HG03135 (cell line): ENCODE measurements around the gene STK16.
"Not testable (repeated sequence)": the region's sequence is repeated elsewhere in the genome, so short reads cannot be mapped to it uniquely, and the experiment has no call there.

ENCODE experiments used
- ATAC-seq: cut with Tn5 transposase; IDR thresholded peaks from one replicate; pipeline ENCODE4 v1.9.1; 2021; ENCODE audit warnings: mild to moderate bottlenecking, moderate library complexity; ENCODE audit not compliant: unreplicated experiment

Gene STK16

GRCh38 chr2:219286436-219287115 is 41.3 kb downstream of the STK16 start:
- ATAC-seq: no peak

DNA sequence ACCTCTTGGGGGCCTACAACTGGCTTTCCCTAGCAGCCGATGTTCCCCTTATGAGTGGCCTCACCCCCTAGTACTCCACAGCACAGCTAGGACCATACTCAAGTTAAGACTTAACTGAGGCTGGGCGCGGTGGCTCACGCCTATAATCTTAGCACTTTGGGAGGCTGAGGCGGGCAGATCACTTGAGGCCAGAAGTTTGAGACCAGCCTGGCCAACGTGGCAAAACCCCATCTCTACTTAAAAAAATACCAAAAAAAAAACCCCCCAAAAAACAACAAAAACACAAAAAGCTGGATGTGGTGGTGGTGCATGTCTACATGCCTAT is 41.8 kb downstream of the STK16 start:
- not testable (repeated sequence) for ATAC-seq

- ATAC-seq: no peak
Observed at GRCh38 chr2:219287580-219288265, 42.4 kb downstream of the STK16 start.

DNA sequence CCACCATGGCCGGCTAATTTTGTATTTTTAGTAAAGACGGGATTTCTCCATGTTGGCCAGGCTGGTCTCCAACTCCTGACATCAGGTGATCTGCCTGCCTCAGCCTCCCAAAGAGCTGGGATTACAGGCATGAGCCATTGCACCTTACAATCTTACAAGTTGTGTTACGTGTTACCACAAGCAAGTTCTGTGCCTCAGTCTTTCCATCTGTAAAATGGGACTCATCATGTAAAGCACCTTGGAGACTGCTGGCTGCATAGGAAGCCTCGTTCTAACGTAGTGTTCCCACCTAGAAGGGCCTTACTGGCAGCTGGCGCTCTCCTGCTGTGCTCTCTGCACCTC is 43.9 kb downstream of the STK16 start:
- no peak for ATAC-seq

DNA sequence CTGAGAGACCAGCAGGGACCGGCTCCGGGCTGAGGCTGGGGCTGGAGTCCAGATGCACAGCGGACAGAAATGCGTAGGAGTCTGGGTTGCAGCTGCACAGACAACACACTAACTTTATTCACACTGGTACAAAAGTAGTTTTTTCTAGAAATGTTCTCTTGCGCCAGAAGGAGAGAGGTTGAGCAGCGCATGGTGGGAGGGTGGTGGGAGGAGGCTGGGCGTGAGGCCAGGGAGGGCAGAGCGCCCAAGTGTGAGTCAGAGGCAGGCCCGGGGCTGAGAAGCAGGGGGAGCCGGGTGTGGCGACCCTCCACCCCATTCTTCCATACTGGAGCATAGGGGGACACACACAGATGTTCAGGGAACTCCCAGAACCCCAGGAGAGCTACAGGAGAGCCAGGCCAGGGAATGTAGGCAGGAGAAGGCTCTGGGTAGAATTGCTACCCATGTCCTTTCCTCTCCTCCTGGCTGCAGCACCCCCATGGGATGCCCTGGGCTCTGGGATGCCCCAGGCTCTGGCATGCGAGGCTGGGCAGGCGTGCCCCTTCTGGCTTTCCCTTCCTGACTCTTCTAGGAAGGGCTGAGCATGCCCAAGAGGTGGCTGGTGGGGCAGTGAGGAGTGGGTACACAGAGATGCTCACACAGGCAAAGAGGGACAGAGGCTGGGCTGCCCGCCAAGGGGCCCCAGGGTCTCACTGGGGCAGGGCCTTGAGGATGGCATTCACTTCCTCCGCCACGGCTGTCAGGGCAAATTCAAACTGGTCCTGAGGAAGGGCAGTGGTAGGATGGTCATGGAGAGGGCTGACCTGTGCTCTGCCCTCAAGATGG is 44.5 kb downstream of the STK16 start:
- no peak for ATAC-seq

DNA sequence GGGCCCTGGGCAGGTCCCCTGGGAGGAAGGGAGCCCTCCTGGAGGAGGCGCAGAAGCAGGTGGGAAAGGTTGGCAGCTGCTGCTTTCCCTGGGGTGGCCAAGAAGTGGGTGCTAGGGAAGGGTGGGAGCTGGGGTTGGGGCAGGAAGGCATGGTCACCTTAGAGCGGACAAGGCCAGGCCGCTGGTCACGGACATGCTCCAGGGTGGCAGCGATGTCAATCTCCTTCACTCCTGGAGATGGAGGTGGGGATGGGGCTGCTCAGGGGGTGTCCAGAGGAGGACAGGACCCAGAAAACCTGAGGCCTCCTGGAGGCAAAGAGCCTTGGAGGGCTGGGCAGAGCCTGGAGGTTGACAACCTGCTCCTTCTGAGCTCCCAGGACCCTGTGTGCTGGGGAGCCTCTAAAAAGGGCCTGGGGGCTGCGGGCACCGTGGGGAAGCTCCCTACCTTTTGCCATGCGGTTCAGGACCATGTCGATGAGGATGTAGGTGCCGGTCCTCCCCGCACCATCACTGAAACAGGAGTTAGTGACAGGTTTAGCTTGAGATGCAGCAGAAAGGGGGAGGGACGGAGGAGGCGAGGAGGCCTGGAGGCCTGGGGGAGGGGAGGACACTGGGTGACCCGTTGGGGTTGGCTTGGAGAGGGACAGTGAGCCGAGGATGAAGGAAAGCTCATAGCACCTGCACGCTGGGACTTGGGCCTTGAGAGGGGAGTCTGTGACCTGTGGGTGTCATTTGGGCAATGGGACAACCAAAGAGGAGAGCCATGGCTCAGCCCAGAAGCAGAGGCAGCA is 45.3 kb downstream of the STK16 start:
- ATAC-seq: no peak

- no peak for ATAC-seq
Observed at GRCh38 chr2:219291394-219291793, 46.1 kb downstream of the STK16 start.

DNA sequence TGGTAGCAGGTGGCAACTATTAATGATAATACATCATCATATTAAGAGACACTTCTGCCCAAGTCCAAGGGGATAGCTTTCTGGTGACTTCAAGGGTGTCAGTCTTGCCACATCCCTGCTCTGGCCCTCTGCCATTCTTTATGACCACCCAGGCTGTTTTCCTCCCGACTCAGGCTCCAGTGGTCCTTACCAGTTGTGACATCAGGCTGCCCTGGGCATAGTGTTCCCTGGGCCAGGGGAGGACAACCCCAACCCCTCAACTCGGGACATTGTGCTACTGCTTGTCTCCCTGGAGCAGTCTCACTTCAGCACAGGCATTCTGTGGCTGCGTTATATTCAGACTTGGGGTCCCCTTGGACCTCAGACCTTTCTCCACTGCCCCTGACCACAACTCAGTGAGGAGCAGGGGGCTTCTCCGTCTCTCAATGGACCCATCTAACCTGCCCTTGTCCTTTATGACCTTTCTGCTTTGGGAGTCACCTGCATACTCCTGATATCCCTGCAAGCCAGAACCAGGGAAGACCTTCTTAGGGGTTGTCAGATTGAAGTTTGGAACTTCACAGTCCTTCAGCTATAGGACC is 46.7 kb downstream of the STK16 start:
- no peak for ATAC-seq

DNA sequence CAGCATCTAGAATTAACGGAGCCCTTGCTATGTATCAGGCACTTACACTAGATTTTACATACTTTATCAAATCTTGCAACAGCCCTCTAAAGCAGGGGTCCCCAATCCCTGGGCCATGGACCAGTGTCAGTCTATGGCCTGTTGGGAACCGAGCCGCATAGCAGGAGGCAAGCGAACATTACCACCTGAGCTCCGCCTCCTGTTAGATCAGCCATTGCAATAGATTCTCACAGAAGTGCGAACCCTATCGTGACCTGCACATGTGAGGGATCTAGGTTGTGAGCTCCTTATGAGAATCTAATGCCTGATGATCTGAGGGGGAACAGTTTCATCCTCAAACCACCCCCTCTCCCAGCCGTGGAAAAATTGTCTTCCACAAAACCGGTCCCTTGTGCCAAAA is 47.3 kb downstream of the STK16 start:
- ATAC-seq: no peak

DNA sequence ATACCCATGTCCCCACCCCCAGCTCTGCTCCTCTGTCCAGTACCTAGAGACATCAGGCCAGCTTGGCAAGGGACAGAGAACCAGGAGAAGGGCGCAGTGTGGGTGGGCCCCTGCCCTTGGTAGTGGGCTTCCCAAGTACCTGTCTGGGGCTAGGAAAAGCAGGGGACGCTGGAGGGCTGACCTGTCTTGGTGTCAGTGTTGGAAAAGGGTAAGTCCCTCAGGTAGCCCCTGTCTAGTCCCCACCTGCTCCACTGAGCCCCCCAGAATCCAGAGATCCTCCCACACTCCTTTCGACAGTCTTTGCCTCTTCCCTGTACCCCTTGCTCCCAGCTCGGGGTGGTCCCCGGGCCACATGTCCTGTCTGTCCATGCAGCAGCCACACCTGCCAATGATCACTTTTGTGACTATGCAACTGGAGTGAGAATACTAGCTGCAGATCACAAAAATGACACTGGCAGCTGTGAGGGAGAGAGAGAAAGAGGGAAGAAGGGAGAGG is 48.5 kb downstream of the STK16 start:
- ATAC-seq: no peak

DNA sequence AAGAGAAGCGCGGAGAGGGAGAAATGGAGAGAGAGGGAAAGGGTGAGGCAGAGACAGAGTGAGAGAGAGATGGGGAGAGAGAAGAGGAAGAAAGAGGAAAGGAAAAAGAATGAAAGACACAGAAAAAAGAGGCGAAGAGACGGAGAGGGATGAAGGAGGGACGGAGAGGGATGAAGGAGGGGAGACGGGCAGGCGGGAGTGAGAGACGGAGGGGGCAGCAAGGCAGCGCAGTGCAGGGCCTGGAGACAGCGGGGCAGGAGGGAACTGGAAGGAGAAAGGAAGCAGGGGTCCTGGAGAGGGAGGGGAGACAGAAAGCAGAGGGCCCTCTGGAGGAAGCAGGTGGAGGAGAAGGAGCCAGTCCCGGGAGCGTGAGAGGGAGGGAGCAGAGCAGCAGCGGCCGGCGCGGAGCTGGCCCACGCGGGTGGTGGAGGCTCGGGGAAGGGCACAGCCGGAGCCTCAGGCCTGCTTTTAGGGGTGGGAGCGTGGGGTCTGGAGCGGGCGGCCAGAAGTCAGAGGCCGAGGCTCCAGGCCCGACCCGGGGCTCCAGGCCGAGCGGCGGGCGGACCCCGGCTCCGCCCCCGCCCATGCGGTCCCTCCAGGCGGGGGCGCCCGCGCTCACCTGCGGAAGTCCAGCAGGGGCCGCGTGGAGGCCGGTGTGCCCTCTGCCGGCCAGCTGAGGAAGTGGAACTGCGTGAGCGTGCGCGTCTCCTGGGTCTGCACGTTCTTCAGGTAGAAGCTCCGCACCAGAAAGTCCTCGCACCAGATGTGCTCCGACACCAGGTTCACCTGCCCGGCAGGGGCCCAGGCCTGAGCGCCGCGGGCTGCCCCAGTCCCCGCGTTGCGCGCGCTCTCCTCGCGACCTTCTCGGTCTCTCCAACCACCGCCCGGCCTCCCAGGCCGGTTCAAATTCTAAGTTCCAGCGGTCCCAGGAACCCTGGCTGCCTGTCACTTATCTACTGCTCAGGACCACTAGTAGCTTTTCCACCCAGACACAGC is 49.4 kb downstream of the STK16 start:
- peak; percentile 88 for ATAC-seq

GRCh38 chr2:219296142-219296541 is 50.9 kb downstream of the STK16 start:
- no peak for ATAC-seq

DNA sequence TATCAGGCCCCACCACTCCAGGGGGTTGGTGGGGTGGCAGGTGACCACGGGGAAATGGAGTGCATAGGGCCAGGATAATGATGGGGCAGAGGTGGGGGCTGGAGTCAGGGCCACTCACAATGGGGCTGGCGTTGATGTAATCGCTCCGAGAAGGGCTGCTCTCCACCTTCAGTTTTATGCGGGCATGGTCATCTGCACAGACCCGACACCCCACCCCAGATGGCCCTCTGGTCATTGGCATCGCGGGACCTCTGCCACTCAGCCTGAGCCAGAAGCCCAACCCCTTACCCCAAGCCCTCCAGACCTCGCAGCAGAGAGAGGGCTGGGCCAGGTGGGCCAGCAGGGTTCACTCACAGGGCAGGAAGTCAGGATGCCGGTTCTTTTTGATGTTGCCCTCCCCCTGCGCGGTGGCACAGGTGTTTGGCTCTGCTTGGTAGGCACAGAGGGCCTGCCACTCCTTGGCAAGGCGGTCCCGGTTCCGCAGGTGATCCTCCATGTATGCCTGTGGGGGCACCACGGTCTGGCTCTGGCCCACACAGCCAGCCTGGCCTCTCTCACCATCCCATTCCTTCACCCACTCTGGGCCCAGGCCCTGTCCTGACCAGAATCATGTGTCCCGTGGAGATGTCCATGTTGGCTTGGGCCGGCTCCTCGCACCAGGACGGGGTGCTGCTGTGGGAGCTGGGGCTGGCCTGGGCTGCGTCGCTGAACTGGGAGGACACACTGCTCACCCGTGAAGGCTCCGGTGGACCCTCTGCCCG is 51.5 kb downstream of the STK16 start:
- ATAC-seq: no peak

GRCh38 chr2:219297766-219298456 is 52.6 kb downstream of the STK16 start:
- no peak for ATAC-seq

GRCh38 chr2:219298759-219299371 is 53.6 kb downstream of the STK16 start:
- peak; percentile 37 for ATAC-seq

DNA sequence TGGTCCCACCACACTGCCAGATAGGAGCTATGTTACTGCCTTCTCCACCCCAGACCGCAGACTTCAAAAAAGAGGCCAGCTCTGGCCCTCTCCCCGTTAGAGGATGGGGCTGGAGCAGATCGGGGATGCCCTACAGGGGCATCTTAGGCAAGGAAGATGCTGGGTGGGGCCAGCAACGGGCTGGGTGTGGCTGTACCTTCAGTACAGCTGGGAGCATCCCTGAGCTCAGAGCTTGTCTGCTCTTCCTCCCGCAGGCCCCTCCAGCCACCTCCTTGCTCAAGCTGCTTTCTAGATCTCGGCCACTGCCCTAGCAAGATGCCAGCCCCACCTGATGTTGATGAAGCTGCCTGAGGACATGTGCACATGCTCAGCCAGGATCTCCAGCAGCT is 54.1 kb downstream of the STK16 start:
- ATAC-seq: no peak
